Ascending aorta (tissue), 2 donors: ENCODE results near the gene UMAD1. TPM values are rescaled to one million over a fixed set of nuclear protein-coding genes. Genes with fewer than 3 reads are reported as not detected.

Source experiments
- DNase-seq, 2 donors: peaks; one replicate each; pipeline ENCODE4 v3.0.0-alpha.2; 2019; ENCODE audit warnings: low spot score in 2 of 2
- H3K27ac ChIP-seq, 2 donors: fragments of 200-600 bp; sonication (generic); one replicate each; pipeline ENCODE4 v1.5.1; 2016 to 2017; ENCODE audit warnings: mild to moderate bottlenecking in 1 of 2
- H3K27me3 ChIP-seq: fragments of 200-600 bp; sonication (generic); one replicate; pipeline ENCODE4 v1.5.1; 2017
- H3K36me3 ChIP-seq, 2 donors: fragments of 200-600 bp; sonication (generic); one replicate each; pipeline ENCODE4 v1.5.1; 2016
- H3K4me1 ChIP-seq, 2 donors: fragments of 200-600 bp; sonication (generic); one replicate each; pipeline ENCODE4 v1.5.1; 2016 to 2017; ENCODE audit warnings: mild to moderate bottlenecking in 1 of 2
- H3K4me3 ChIP-seq, 2 donors: fragments of 200-600 bp; sonication (generic); one replicate each; pipeline ENCODE4 v1.5.1; 2016 to 2017; ENCODE audit warnings: mild to moderate bottlenecking in 1 of 2
- H3K9me3 ChIP-seq, 2 donors: fragments of 200-600 bp; sonication (generic); one replicate each; pipeline ENCODE4 v1.5.1; 2016
- CTCF ChIP-seq, 3 experiments: fragments of 200-600 bp in 2 of 3; fragments of 450-650 bp in 1 of 3; sonication (generic) in 2 of 3; IDR thresholded peaks; one replicate each; pipeline ENCODE4 v1.5.1; 2016 to 2019; ENCODE audit warnings: antibody characterized with exemption in 3 of 3, mild to moderate bottlenecking in 1 of 3, moderate library complexity in 1 of 3
- intact Hi-C: fragments of 100-400 bp; cut with DNase I; formaldehyde crosslinking; loops from one replicate; pipeline ENCODE4 v1.15.1; 2023
- total RNA-seq: library from RNA; depleted of rRNA; stranded (reverse); fragments of >200 nt; gene quantifications from one replicate; pipeline ENCODE4 v1.1.0, GENCODE V29; 2016

UMAD1 gene
- total RNA-seq, 1 donor from 2014 or later = 17.7 TPM

- H3K36me3 ChIP-seq = peaks cover 0 to 3% of the 10 kb centered on the region in 2 donors
- no peaks in the 10 kb centered on the region for H3K27me3 ChIP-seq
- H3K9me3 ChIP-seq = no peaks in the 10 kb centered on the region
- intact Hi-C loops = no loop called here
- TF ChIP-seq CTCF (IDR thresholded peaks at IDR 0.05) = no peak
- no peak overlapping the region for H3K4me3 ChIP-seq
- no peak for DNase-seq
- no peak overlapping the region for H3K27ac ChIP-seq
- H3K4me1 ChIP-seq = no peaks in the 10 kb centered on the region
Measured at GRCh38 chr7:7897949-7898515, 257.5 kb downstream of the UMAD1 start.

GRCh38 chr7:7902845-7903244 lies 262.3 kb downstream of the UMAD1 start:
- Histone ChIP-seq H3K4me1 (no peaks in the 10 kb centered on the region), H3K27me3 (no peaks in the 10 kb centered on the region), H3K9me3 (no peaks in the 10 kb centered on the region), H3K4me3 (no peak overlapping the region), H3K27ac (no peak overlapping the region), H3K36me3 (no peaks in the 10 kb centered on the region)
- intact Hi-C loops = no loop called here
- no peak for DNase-seq
- no peak for TF ChIP-seq CTCF (IDR thresholded peaks at IDR 0.05)

- H3K9me3 ChIP-seq = no peaks in the 10 kb centered on the region
- intact Hi-C loops = no loop called here
- H3K4me3 ChIP-seq = no peak overlapping the region
- no peak overlapping the region for H3K27ac ChIP-seq
- DNase-seq = no peak
- H3K36me3 ChIP-seq = no peaks in the 10 kb centered on the region
- no peaks in the 10 kb centered on the region for H3K27me3 ChIP-seq
- H3K4me1 ChIP-seq = no peaks in the 10 kb centered on the region
- TF ChIP-seq CTCF (IDR thresholded peaks at IDR 0.05) = no peak
Measured at GRCh38 chr7:7907306-7907705, 266.8 kb downstream of the UMAD1 start.

- Histone ChIP-seq H3K4me3 (no peak overlapping the region), H3K9me3 (no peaks in the 10 kb centered on the region), H3K27me3 (no peaks in the 10 kb centered on the region), H3K36me3 (no peaks in the 10 kb centered on the region), H3K27ac (no peak overlapping the region), H3K4me1 (no peaks in the 10 kb centered on the region)
- no peak for DNase-seq
- no peak for TF ChIP-seq CTCF (IDR thresholded peaks at IDR 0.05)
- intact Hi-C loops = no loop called here
Measured at GRCh38 chr7:7908622-7909145, 268.1 kb downstream of the UMAD1 start.

GRCh38 chr7:7909376-7909775 lies 268.8 kb downstream of the UMAD1 start:
- no peak overlapping the region for H3K27ac ChIP-seq
- no peaks in the 10 kb centered on the region for H3K4me1 ChIP-seq
- DNase-seq = no peak
- no peaks in the 10 kb centered on the region for H3K9me3 ChIP-seq
- TF ChIP-seq CTCF (IDR thresholded peaks at IDR 0.05) = no peak
- H3K27me3 ChIP-seq = no peaks in the 10 kb centered on the region
- no peak overlapping the region for H3K4me3 ChIP-seq
- H3K36me3 ChIP-seq = no peaks in the 10 kb centered on the region
- intact Hi-C loops = no loop called here
